ENCODE data around the gene NAT8L. TPM values are rescaled to one million over a fixed set of nuclear protein-coding genes. Genes with fewer than 3 reads are reported as not detected.
A peak's percentile ranks its signal among the peaks of the same experiment; 100 is the strongest.

Gene NAT8L
- total and polyA plus RNA-seq, 2 of the 4 experiments (the other 2 are of a cell fraction) = 0.05 TPM; not detected in 1

DNA sequence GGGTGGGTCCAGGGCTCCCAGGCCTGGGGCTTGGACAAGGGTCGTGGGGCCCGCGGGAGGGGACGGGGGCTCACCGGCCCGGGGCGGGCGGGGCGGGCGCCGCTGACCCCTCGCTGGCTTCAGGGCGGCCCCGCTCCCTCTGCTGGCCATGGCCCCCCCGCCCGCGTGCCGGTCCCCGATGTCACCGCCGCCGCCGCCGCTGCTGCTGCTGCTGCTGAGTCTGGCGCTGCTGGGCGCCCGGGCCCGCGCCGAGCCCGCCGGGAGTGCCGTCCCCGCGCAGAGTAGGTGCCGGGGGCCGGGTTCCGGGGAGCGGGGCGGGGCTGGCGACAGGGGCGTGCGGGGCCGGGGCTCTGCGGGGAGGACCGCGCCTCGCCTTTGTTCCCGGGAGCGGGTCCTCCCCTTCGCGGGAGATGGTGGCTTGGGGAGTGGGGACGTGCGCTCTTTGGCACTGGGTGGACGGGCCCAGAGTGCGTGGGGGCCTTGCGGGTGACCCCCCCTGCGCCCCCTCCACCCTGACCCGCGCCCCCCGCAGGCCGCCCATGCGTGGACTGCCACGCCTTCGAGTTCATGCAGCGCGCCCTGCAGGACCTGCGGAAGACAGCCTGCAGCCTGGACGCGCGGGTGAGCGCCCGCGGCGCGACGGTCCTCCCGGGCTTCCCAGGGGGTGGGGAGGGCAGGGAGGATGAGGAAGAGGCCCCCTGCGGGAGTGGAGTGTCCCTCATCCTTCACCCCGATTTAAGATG, 16.8 kb upstream of the NAT8L start:
- Histone ChIP-seq H3K79me1 (ENCODE audit: low read depth in 1 of 2, low read length in 2 of 2) (0 out of 4 replicates have a peak, but pooled peaks cover 0 to 7% of the 10 kb centered on the region in 2 experiments), H3K14ac (replicated peaks; ENCODE audit: low read depth, low read length) (no peak overlapping the region), H3K9ac (ENCODE audit: low read depth, low read length) (no peak overlapping the region), H2BK15ac (ENCODE audit: low read depth, low read length) (no peak overlapping the region), H4K20me1 (ENCODE audit: insufficient read depth, low read length) (no peaks in the 10 kb centered on the region), H3K4me2 (ENCODE audit: low read depth, low read length) (peak overlapping the region; percentile 56; the same call in 1 of the 2 replicates), H3K4me1 (ENCODE audit: control insufficient read depth, insufficient read depth, low read length) (no peaks in the 10 kb centered on the region; the same call in 1 of the 2 replicates), H2BK20ac (ENCODE audit: low read depth, low read length) (no peak overlapping the region), H3K4me3 (ENCODE audit: insufficient read depth, low read depth, low read length) (peak overlapping the region; percentile 74), H3K9me3 (ENCODE audit: control insufficient read depth, insufficient read depth, low read length) (no peaks in the 10 kb centered on the region; the same call in 1 of the 2 replicates), H2BK120ac (ENCODE audit: low read depth, low read length) (no peak overlapping the region), H2BK5ac (ENCODE audit: low read depth, low read length, poor library complexity, severe bottlenecking) (no peak overlapping the region), H4K8ac (ENCODE audit: low read depth in 2 of 2, low read length in 2 of 2) (0 out of 4 replicates have a peak overlapping the region, but pooled peaks of 1 of the 2 experiments have one; percentile 83), H3K4ac (ENCODE audit: low read depth, low read length) (no peak overlapping the region), H3K27ac (ENCODE audit: insufficient read depth, low read length) (no peak overlapping the region; the same call in 1 of the 2 replicates), H2AK9ac (replicated peaks; ENCODE audit: low read depth, low read length, poor library complexity) (no peak overlapping the region), H3K18ac (ENCODE audit: low read depth, low read length) (no peak overlapping the region), H3K56ac (ENCODE audit: extremely low read depth, insufficient read depth, low read length) (no peak overlapping the region), H2AK5ac (ENCODE audit: low read depth, low read length) (no peak overlapping the region), H3K27me3 (ENCODE audit: control insufficient read depth, insufficient read depth, low read length) (peaks cover 21% of the 10 kb centered on the region), H4K91ac (ENCODE audit: insufficient read depth, low read depth, low read length) (no peak overlapping the region), H3K36me3 (ENCODE audit: control insufficient read depth, insufficient read depth, low read length) (peaks cover 2% of the 10 kb centered on the region; the same call in 1 of the 2 replicates), H2AFZ (replicated peaks; ENCODE audit: low read length, poor library complexity) (peak overlapping the region; percentile 98), H3K23ac (ENCODE audit: low read depth, low read length) (no peak overlapping the region), H3K9me1 (ENCODE audit: insufficient read depth, low read length) (no peaks in the 10 kb centered on the region), H4K5ac (ENCODE audit: low read depth, low read length) (no peak overlapping the region)
- intact Hi-C loops (cut with micrococcal nuclease) = no loop called here
- no TSS peak for BruUV-seq (replicated peaks)
- ATAC-seq (ENCODE audit: low read depth) (peak; percentile 47), DNase-seq (no peak)
- 4% methylated on average over 10 of the region's 80 CpGs; no CpG with 5 or more reads in 1 of the 2 experiments for WGBS, 2 experiments (ENCODE audit: extremely low coverage in 2 of 2, insufficient read length in 1 of 2)
- TF ChIP-seq MAFK (IDR thresholded peaks at IDR 0.05; ENCODE audit: low read depth, low read length) (no peak), MXI1 (IDR thresholded peaks at IDR 0.05; ENCODE audit: borderline replicate concordance, low read depth, low read length) (0 out of 2 replicates have a peak, but pooled peaks have one; percentile 2), MAZ (IDR thresholded peaks at IDR 0.05; ENCODE audit: borderline replicate concordance, low read depth, low read length) (peak; percentile 13; the same call in 1 of the 2 replicates), RFX5 (IDR thresholded peaks at IDR 0.05; ENCODE audit: low read depth, low read length) (no peak)
- dilution Hi-C loops (cut with HindIII; ENCODE audit: low sequenced_read_pairs, unreplicated experiment) = no loop called here
- CTCF ChIA-PET = no interaction called here
- in situ Hi-C loops (cut with MboI; ENCODE audit: low sequenced_read_pairs) = no loop called here
- POLR2A ChIA-PET (ENCODE audit: unreplicated experiment) = no interaction called here
